ENCODE data around the gene CORO2B. TPM values are rescaled to one million over a fixed set of nuclear protein-coding genes. Genes with fewer than 3 reads are reported as not detected.
"Not testable (repeated sequence)": the region's sequence is repeated elsewhere in the genome, so short reads cannot be mapped to it uniquely, and the experiment has no call there.

CORO2B gene
- total RNA-seq, 1 donor from 2014 or later = not detected

- intact Hi-C loops (cut with micrococcal nuclease) = no loop called here
Observed at GRCh38 chr15:68644083-68644904, 65.5 kb downstream of the CORO2B start.

GRCh38 chr15:68644996-68645395 lies 66.2 kb downstream of the CORO2B start:
- intact Hi-C loops (cut with micrococcal nuclease) = no loop called here

GRCh38 chr15:68646156-68646555 lies 67.4 kb downstream of the CORO2B start:
- intact Hi-C loops (cut with micrococcal nuclease) = no loop called here

- intact Hi-C loops (cut with micrococcal nuclease) = no loop called here
Observed at GRCh38 chr15:68646696-68647095, 67.9 kb downstream of the CORO2B start.

GRCh38 chr15:68647361-68647760 lies 68.6 kb downstream of the CORO2B start:
- intact Hi-C loops (cut with micrococcal nuclease) = not testable (repeated sequence)

GRCh38 chr15:68650901-68651709 lies 72.3 kb downstream of the CORO2B start:
- intact Hi-C loops (cut with micrococcal nuclease) = no loop called here

GRCh38 chr15:68651916-68652525 lies 73.2 kb downstream of the CORO2B start:
- intact Hi-C loops (cut with micrococcal nuclease) = no loop called here

GRCh38 chr15:68653031-68653635 lies 74.3 kb downstream of the CORO2B start:
- intact Hi-C loops (cut with micrococcal nuclease) = no loop called here

- intact Hi-C loops (cut with micrococcal nuclease) = no loop called here
Observed at GRCh38 chr15:68653801-68654200, 75.0 kb downstream of the CORO2B start.

GRCh38 chr15:68654786-68655560 lies 76.2 kb downstream of the CORO2B start:
- intact Hi-C loops (cut with micrococcal nuclease) = no loop called here

- intact Hi-C loops (cut with micrococcal nuclease) = no loop called here
Observed at GRCh38 chr15:68655686-68656437, 77.1 kb downstream of the CORO2B start.

GRCh38 chr15:68656438-68656739 lies 77.6 kb downstream of the CORO2B start:
- intact Hi-C loops (cut with micrococcal nuclease) = no loop called here

GRCh38 chr15:68658151-68658550 lies 79.4 kb downstream of the CORO2B start:
- intact Hi-C loops (cut with micrococcal nuclease) = no loop called here

GRCh38 chr15:68658641-68659358 lies 80.0 kb downstream of the CORO2B start:
- intact Hi-C loops (cut with micrococcal nuclease) = no loop called here

GRCh38 chr15:68663526-68663925 lies 84.7 kb downstream of the CORO2B start:
- intact Hi-C loops (cut with micrococcal nuclease) = no loop called here

- intact Hi-C loops (cut with micrococcal nuclease) = no loop called here
Observed at GRCh38 chr15:68666120-68666811, 87.5 kb downstream of the CORO2B start.

GRCh38 chr15:68666812-68667450 lies 88.1 kb downstream of the CORO2B start:
- intact Hi-C loops (cut with micrococcal nuclease) = no loop called here

- intact Hi-C loops (cut with micrococcal nuclease) = no loop called here
Observed at GRCh38 chr15:68667800-68668625, 89.2 kb downstream of the CORO2B start.
